Hepatic stellate cell (primary cell): Measurements from ENCODE around the gene ULBP2.
"Not testable (repeated sequence)": the region's sequence is repeated elsewhere in the genome, so short reads cannot be mapped to it uniquely, and the experiment has no call there.

ENCODE experiments used
- DNase-seq: peaks from one replicate; pipeline ENCODE4 v3.0.0; 2011; ENCODE audit warnings: low spot score

Gene ULBP2

GRCh38 chr6:149969635-149970034 is 27.8 kb downstream of the ULBP2 start:
- DNase-seq: no peak

DNA sequence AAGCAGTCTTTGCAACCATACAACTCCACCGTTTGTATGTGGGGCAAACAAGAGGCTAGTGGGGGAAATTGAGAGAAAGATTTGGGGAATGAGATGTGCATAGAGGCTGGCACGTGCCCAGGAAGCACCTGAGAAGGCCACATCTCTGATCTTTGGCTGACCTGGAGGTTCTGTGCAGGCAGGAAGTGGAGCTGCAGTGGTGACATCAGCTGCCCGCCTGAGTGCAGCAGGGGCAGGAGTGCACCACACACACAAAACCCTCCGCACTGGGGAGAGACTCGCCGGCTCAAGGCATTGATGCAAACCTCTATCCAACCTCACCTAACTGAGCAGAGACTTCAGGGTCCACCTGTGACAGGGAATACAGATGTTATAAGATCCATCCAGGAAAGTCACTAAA is 32.6 kb downstream of the ULBP2 start:
- not testable (repeated sequence) for DNase-seq

GRCh38 chr6:149974825-149975224 is 33.0 kb downstream of the ULBP2 start:
- DNase-seq: no peak

DNA sequence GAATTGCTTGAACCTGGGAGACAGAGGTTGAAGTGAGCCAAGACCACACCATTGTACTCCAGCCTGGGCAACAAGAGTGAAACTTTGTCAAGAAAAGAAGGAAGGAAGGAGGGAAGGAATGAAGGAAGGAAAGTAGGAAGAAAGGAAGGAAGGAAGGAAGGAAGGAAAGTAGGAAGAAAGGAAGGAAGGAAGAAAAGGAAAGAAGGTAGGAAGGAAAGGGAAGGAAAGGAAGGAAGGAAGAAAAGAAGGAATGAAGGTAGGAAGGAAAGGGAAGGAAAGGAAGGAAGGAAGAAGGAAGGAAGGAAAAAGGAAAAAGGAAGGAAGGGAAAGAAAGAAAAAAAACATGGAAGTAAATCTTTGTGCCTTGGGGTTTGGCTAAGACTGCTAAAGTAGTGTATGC is 33.6 kb downstream of the ULBP2 start:
- no peak for DNase-seq

DNA sequence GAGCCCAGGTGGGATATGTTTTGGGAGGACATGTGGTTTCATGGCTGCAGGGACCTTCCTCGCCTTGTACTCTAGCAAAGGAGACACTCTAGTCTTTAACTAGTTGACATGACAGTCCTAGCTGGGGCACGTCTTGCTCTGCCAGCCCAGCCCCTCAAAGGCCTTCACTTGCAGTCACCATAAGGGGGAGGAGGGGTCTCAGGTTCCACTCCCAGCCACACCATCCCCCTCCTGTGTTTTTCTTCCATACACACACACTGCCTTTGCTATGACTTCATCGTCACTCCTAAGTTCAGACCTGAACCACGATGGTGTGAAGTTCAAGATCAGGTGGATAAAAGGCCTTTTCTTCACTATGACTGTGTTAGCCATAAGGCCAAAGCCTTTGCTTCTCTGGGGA is 35.4 kb downstream of the ULBP2 start:
- no peak for DNase-seq

DNA sequence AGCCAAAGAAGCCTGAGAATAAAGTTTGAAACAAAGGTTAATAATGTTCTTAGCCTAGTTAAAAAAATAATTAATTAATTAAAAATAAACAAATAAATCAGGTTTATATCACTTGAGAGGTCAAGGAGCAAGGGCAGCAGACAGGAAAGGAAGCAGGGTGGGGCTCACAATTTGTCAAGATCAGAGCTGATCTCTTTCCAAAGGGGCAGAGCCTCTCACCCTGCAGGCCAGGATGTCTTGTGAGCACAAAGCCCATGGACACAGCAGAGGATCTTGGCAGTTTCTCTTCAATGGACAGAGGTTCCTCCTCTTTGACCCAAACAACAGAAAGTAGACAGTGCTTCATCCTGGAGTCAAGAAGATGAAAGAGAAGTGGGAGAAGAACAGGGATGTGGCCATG is 36.8 kb downstream of the ULBP2 start:
- DNase-seq: no peak

GRCh38 chr6:149979293-149979692 is 37.5 kb downstream of the ULBP2 start:
- DNase-seq: no peak

DNA sequence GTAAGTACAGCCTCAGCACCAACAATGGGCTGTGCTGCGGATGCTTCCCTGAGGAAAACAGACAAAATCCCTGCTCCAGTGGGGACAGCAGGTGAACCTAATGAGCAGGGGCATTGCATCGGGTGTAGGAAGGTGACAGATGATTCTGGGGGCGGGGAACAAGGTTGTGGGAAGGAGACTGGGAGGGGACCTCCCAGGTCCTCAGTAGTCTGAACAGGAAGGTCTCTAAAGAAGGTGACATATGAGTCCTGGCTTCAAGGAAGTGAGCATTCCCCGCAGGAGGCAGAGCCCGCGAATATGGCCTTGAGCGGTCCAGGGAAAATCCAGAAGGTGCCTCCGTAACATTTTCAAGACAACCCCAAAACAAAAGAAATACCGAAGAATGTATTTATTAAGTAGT is 41.3 kb downstream of the ULBP2 start:
- no peak for DNase-seq

- DNase-seq: no peak
Measured at GRCh38 chr6:149984773-149985172, 43.0 kb downstream of the ULBP2 start.

DNA sequence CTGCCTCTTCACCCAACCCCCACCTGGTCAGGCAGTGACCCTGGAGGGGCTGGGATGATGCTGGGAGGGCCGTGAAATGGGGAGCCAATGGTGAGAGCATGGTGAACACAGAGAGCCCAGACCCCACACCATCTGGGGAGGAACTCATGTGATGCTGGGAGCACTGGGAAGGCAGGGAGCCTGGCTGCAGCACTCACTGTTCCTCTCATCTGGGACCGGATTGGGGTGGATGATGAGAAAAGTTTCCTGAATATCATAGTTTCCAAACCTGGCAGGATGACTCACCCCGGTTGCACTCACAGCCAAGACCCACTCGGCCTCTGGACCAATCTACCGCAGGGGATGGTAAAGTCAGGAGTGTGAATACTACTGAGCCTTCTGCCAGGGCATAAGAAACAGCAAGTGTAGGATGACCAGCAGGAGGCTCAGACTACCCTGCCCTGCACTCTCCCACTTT is 43.7 kb downstream of the ULBP2 start:
- no peak for DNase-seq

- DNase-seq: no peak
Measured at GRCh38 chr6:149987602-149988107, 45.8 kb downstream of the ULBP2 start.

DNA sequence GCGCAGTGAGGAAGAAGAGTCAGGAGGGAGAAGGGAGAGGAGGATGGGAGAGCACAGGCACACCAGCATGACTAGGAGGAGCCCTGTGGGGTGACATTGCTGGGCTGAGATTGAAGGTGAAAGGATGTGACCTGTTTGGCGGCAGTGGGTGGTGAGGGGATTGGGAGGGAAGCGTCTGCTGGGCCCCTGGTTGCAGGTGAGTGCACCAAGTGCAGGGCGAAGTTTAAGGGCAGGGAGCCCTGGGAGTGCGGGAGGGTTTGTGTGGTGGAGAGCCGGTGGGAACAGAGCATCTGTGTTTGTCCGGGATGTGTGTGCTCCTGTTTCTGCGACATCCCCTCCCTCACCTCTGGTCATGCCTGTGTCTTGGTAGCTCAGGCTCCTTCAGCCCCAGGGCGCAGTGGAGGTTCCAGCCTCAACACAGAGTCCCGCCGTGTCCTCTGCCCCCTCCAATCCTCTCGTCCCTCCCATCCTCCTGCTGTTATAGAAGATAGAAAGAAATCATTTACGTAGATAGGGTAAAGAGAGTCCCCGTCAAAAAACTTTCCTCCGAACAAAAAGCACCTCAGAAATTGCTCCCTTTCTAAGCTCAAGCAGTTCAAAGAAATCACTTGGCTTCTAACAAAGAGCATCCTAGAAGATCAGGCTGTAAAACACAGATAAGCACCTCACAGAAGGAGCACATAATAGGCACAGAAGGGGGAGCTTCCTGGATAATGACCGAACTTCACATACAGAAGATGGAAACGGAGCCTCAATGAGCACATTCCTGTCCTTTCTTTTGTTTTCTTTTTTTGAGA is 46.9 kb downstream of the ULBP2 start:
- DNase-seq: no peak

- no peak for DNase-seq
Measured at GRCh38 chr6:149990212-149990660, 48.4 kb downstream of the ULBP2 start.

- peak; percentile 27 for DNase-seq
Measured at GRCh38 chr6:149990661-149991471, 49.1 kb downstream of the ULBP2 start.

- not testable (repeated sequence) for DNase-seq
Measured at GRCh38 chr6:149991472-149991795, 49.6 kb downstream of the ULBP2 start.

GRCh38 chr6:149991838-149992237 is 50.0 kb downstream of the ULBP2 start:
- no peak for DNase-seq

GRCh38 chr6:149995235-149995750 is 53.5 kb downstream of the ULBP2 start:
- no peak for DNase-seq

GRCh38 chr6:149995971-149996370 is 54.2 kb downstream of the ULBP2 start:
- DNase-seq: no peak
